ENCODE results near the gene TRMT112. TPM values are rescaled to one million over a fixed set of nuclear protein-coding genes. Genes with fewer than 3 reads are reported as not detected.

The TRMT112 gene
- total RNA-seq, 1 donor from 2014 or later: 156 TPM

DNA sequence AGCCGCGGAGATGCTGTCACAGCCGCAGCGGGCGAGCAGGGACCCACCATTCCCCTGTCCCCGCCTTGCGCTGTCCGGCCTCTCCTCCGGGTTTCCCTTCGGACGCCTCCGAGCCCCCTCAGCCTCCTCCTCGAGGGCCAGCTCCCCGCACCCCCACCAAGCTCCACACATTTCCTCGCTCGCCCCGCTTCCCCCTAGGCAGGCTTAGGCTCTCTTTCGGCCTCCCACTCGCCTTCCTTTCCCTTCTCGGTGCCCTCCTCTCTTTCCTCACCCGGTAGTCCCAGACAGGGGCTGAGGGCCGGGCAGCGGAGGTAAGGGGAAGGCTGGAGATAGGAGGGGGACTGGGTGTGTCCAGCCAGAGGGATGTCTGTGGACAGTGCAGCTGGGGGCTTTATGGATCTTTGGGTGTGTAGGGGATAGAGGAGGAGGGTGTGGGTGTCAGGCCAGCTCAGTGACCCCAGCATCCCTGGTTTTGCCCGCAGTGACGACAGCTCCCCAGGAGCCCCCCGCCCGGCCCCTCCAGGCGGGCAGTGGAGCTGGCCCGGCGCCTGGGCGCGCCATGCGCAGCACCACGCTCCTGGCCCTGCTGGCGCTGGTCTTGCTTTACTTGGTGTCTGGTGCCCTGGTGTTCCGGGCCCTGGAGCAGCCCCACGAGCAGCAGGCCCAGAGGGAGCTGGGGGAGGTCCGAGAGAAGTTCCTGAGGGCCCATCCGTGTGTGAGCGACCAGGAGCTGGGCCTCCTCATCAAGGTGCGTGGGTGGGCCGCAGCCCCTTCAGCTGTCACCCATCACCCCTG, 24.7 kb downstream of the TRMT112 start:
- H3K27me3 Mint-ChIP-seq: peaks cover 47% of the 10 kb centered on the region
- H3K9me3 Mint-ChIP-seq: no peaks in the 10 kb centered on the region
- ChIA-PET POLR2A (interaction anchor here (0.5 to 1.5 kb wide), 3 partner anchors 26 to 64 kb away, joined by 3 read pairs; no protein-coding TSS in a partner anchor), CTCF (interaction anchor here (0.8 to 2.3 kb wide), 4 partner anchors 8 to 88 kb away, joined by 3 to 7 read pairs (median 4); partner anchors contain the start of gene CATSPERZ)
- H3K4me1 Mint-ChIP-seq: peaks cover 10% of the 10 kb centered on the region
- TF ChIP-seq, protein P1, sequence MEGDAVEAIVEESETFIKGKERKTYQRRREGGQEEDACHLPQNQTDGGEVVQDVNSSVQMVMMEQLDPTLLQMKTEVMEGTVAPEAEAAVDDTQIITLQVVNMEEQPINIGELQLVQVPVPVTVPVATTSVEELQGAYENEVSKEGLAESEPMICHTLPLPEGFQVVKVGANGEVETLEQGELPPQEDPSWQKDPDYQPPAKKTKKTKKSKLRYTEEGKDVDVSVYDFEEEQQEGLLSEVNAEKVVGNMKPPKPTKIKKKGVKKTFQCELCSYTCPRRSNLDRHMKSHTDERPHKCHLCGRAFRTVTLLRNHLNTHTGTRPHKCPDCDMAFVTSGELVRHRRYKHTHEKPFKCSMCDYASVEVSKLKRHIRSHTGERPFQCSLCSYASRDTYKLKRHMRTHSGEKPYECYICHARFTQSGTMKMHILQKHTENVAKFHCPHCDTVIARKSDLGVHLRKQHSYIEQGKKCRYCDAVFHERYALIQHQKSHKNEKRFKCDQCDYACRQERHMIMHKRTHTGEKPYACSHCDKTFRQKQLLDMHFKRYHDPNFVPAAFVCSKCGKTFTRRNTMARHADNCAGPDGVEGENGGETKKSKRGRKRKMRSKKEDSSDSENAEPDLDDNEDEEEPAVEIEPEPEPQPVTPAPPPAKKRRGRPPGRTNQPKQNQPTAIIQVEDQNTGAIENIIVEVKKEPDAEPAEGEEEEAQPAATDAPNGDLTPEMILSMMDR (IDR thresholded peaks at IDR 0.05): no peak
- no peak for DNase-seq
- H3K27ac Mint-ChIP-seq: no peak overlapping the region
- intact Hi-C loops (cut with micrococcal nuclease): no loop called here
- no peaks in the 10 kb centered on the region for H3K36me3 Mint-ChIP-seq (ENCODE audit: low read depth)
- peak overlapping the region; percentile 59 for H3K4me3 Mint-ChIP-seq
- ATAC-seq (ENCODE audit: low read depth): peak; percentile 34

DNA sequence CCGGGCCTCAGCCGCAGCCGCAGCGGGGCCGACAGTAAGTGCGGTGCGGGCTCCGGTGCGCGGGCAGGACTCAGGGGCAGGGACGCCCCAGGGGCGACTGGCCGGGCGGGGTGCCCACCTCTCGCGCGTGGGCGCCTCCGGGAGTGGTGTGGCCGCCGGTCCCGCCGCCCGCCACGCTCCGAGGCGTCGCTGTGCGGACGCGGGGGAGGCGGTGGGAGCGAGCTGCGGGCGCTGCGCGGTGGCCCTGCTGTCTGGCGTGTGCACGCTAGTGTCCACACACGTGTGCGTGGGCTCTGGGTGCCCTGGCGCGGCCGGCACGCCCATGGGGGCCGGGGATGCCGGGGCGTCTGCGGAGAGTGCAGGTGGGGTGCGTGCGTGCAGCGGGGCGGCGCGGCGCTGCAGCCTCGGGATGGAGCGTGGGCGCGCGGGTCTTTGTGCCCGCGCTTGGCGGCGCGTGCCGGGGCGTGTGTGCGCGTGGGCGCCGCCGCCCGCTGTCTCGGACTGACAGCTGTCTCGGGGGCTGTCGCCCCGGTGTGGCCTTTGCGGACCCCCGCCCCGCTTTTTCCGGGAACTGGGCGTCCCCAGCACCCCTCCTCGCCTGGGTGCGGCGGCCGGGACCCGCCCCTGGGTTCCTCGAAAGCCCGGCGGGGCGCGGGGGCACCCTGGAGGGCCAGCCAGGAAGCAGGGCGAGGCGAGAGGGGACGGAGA, 25.5 kb downstream of the TRMT112 start:
- no peak overlapping the region for H3K27ac Mint-ChIP-seq
- DNase-seq (no peak), ATAC-seq (ENCODE audit: low read depth) (peak; percentile 55)
- H3K4me3 Mint-ChIP-seq: peak overlapping the region; percentile 59
- TF ChIP-seq, protein P1 (IDR thresholded peaks at IDR 0.05): no peak
- H3K9me3 Mint-ChIP-seq: no peaks in the 10 kb centered on the region
- intact Hi-C loops (cut with micrococcal nuclease): no loop called here
- CTCF ChIA-PET: interaction anchor here (0.8 to 1.0 kb wide), 2 partner anchors 9 kb away, joined by 3 to 4 read pairs; partner anchors contain the start of gene CATSPERZ
- peaks cover 7% of the 10 kb centered on the region for H3K4me1 Mint-ChIP-seq
- H3K36me3 Mint-ChIP-seq (ENCODE audit: low read depth): no peaks in the 10 kb centered on the region
- POLR2A ChIA-PET: interaction anchor here (0.5 to 1.5 kb wide), 2 partner anchors 50 to 65 kb away, joined by 3 read pairs; no protein-coding TSS in a partner anchor
- H3K27me3 Mint-ChIP-seq: peaks cover 40% of the 10 kb centered on the region

DNA sequence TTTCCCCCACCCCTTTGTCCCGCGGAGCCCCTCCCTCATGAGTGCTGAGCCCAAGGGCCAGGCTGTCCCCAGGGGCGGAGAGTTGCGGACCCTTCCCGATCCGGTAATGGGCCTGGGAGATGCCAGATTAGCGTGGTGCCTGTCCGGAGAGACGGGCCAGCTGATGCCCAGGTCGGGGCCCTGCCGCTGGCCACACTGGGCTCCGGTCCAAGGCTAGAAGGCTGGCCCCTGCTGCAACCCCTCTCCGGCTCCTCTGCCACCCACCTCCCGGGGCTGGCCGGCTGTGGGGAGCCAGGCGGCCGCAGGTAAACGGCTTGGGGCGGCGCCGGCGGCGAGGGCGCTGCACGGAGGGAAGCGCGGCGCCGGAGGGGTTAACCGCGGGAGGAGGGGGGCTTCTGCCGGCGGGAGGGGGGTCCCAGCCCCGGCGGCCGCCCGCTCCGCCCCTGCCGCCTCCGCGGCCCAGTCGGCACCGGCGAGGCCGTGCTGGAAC, 26.1 kb downstream of the TRMT112 start, which contains the start of gene KCNK4:
Gene KCNK4 (plus strand): TSS at position 41 of the 490 bp plus-strand sequence. CDS start 1,717 bp downstream, outside the sequence.
- DNase-seq: no peak
- Mint-ChIP-seq H3K36me3 (ENCODE audit: low read depth) (no peaks in the 10 kb centered on the region), H3K27me3 (peaks cover 36% of the 10 kb centered on the region)

DNA sequence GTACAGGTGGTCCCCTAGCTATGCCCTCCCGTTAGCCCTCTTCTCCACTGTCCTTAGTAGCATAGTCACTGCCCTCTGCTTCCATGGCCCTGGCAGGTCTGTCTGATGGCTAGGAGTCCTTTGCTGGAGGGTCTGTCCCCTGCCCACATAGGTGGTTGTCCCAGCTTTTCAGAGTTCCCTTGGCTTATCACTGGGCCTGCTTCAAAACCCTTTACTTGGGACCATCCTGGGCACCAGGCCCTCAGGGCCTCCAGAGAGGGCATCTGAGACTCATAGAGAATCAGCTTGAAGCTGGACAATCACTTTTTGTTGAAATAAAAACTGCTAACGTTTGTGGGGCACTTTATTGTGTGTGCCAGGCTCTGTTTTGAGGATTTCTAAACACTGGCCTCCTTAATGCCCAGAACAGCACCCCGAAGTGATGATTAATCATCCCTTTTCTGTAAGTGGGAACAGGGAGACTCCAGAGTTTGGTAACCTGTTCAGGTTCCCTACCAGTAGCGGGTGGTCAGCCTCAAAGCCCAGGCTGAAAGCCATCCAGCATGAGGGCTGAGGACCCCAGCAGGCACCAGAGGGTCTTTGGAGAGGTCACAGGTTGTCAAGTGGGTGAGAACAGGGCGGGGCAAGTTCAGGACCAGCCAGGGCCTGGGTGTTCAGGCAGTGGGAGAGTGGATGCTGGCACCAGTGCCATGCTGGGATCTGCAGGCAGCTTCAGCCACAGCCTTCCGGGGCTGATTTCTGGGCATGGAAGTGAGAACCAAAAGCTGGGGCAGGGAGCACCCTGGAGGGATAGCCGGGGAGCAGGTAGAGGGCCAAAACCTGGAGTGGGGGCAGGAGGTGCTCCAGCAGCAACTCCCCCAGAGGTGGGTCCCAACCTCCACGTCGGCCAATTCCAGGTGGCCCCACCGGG, 26.8 kb downstream of the TRMT112 start:
- TF ChIP-seq, protein P1 (IDR thresholded peaks at IDR 0.05): no peak
- Mint-ChIP-seq H3K4me1 (peaks cover 15% of the 10 kb centered on the region), H3K27me3 (peaks cover 30% of the 10 kb centered on the region), H3K4me3 (peak overlapping the region; percentile 41), H3K9me3 (no peaks in the 10 kb centered on the region), H3K27ac (no peak overlapping the region), H3K36me3 (ENCODE audit: low read depth) (no peaks in the 10 kb centered on the region)
- ChIA-PET CTCF (interaction anchor here (0.9 to 1.0 kb wide), 2 partner anchors 10 to 12 kb away, joined by 3 read pairs; partner anchors contain the start of gene CATSPERZ), POLR2A (interaction anchor here (1.2 kb wide), 1 partner anchor 18 kb away, joined by 3 read pairs; no protein-coding TSS in a partner anchor)
- intact Hi-C loops (cut with micrococcal nuclease): no loop called here
- no peak for DNase-seq
- no peak for ATAC-seq (ENCODE audit: low read depth)

More for the DNA sequence above, 26.1 kb downstream of the TRMT112 start, which contains the start of gene KCNK4:
- ChIA-PET POLR2A (no interaction called here), CTCF (interaction anchor here (0.9 kb wide), 1 partner anchor 12 kb away, joined by 3 read pairs; no protein-coding TSS in a partner anchor)
- TF ChIP-seq, protein P1 (IDR thresholded peaks at IDR 0.05): no peak
- H3K4me1 Mint-ChIP-seq: peaks cover 12% of the 10 kb centered on the region
- H3K9me3 Mint-ChIP-seq: no peaks in the 10 kb centered on the region
- H3K27ac Mint-ChIP-seq: no peak within 1 kb of the TSS
- H3K4me3 Mint-ChIP-seq: peak within 1 kb of the TSS; percentile 41
- no peak for ATAC-seq (ENCODE audit: low read depth)
- intact Hi-C loops (cut with micrococcal nuclease): no loop called here

Measured in activated B cell treated with CpG ODN at 0.5 μM for 24 hours (primary cell).